OCI-LY1 (cell line): Measurements from ENCODE around the gene FKBP15.

Source experiments
- EZH2 ChIP-seq: fragments of 200-600 bp; sonication (generic), shearing (Covaris generic); IDR thresholded peaks from 2 replicates; pipeline ENCODE4 v1.8.0; 2017; ENCODE audit warnings: borderline replicate concordance, mixed run types, mild to moderate bottlenecking, antibody characterized with exemption, low read length, moderate library complexity, mixed read lengths
- TF ChIP-seq, protein P1 (sequence below): fragments of 200-600 bp; sonication (generic), shearing (Covaris generic); IDR thresholded peaks from 2 replicates; pipeline ENCODE4 v1.5.1; 2017; ENCODE audit warnings: mild to moderate bottlenecking, antibody characterized with exemption, low read length, moderate library complexity, mixed read lengths

- no peak for TF ChIP-seq EZH2
- TF ChIP-seq, protein P1, sequence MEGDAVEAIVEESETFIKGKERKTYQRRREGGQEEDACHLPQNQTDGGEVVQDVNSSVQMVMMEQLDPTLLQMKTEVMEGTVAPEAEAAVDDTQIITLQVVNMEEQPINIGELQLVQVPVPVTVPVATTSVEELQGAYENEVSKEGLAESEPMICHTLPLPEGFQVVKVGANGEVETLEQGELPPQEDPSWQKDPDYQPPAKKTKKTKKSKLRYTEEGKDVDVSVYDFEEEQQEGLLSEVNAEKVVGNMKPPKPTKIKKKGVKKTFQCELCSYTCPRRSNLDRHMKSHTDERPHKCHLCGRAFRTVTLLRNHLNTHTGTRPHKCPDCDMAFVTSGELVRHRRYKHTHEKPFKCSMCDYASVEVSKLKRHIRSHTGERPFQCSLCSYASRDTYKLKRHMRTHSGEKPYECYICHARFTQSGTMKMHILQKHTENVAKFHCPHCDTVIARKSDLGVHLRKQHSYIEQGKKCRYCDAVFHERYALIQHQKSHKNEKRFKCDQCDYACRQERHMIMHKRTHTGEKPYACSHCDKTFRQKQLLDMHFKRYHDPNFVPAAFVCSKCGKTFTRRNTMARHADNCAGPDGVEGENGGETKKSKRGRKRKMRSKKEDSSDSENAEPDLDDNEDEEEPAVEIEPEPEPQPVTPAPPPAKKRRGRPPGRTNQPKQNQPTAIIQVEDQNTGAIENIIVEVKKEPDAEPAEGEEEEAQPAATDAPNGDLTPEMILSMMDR: no peak
Measured at GRCh38 chr9:113181165-113181564, 39.9 kb downstream of the FKBP15 start.
